Measurements from ENCODE around the gene TGFBR3.

Gene TGFBR3

GRCh38 chr1:91710261-91710660 is 175.7 kb downstream of the TGFBR3 start:
- in situ Hi-C loops (cut with MboI; ENCODE audit: low pct_unique_long_range_greater_than_20kb, low sequenced_read_pairs) = no loop called here
- no peak for DNase-seq

- in situ Hi-C loops (cut with MboI; ENCODE audit: low pct_unique_long_range_greater_than_20kb, low sequenced_read_pairs) = no loop called here
- no peak for DNase-seq
Observed at GRCh38 chr1:91708691-91709090, 177.3 kb downstream of the TGFBR3 start.

GRCh38 chr1:91707890-91708218 is 178.1 kb downstream of the TGFBR3 start:
- no peak for DNase-seq
- in situ Hi-C loops (cut with MboI; ENCODE audit: low pct_unique_long_range_greater_than_20kb, low sequenced_read_pairs) = no loop called here

DNA sequence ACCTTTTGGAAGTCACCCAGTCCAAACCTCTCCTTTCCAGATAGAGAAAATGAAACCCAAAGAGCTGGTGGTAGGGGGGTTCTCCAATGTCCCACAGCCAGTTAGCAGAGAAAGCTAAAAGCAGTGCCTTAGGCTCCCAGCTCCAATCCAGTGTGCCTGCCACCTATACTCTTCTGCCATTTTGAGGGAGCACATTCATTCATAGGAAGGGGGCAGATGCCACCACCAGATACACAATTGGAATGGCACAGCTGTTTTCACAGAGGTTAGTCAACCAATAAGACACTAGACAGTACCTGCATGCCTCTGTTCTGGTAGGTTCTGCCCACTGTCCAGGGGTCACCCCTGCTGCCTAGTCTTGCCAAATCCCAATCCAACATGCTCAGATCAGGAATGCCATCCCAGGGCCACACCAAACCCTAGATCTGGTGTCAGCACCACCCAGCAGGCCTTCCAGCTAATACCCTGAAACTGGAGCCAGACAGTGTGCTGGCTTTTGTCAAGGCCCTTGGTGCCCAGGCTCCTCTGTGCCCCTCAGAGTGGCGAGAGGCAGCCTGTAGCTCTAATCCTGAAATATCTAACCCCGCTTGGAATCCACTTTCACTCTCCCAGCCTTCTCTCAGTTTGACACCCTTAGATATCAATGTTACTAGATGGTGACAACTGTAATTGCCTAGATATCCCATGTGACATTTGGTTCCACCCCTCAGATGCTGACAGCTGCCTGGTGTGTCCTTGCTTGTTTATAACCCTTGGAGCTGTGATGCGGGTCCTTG is 178.6 kb downstream of the TGFBR3 start:
- no peak for DNase-seq
- in situ Hi-C loops (cut with MboI; ENCODE audit: low pct_unique_long_range_greater_than_20kb, low sequenced_read_pairs) = no loop called here

- in situ Hi-C loops (cut with MboI; ENCODE audit: low pct_unique_long_range_greater_than_20kb, low sequenced_read_pairs) = no loop called here
- DNase-seq = no peak
Observed at GRCh38 chr1:91706140-91706957, 179.6 kb downstream of the TGFBR3 start.

GRCh38 chr1:91704746-91705145 is 181.2 kb downstream of the TGFBR3 start:
- in situ Hi-C loops (cut with MboI; ENCODE audit: low pct_unique_long_range_greater_than_20kb, low sequenced_read_pairs) = no loop called here
- no peak for DNase-seq

DNA sequence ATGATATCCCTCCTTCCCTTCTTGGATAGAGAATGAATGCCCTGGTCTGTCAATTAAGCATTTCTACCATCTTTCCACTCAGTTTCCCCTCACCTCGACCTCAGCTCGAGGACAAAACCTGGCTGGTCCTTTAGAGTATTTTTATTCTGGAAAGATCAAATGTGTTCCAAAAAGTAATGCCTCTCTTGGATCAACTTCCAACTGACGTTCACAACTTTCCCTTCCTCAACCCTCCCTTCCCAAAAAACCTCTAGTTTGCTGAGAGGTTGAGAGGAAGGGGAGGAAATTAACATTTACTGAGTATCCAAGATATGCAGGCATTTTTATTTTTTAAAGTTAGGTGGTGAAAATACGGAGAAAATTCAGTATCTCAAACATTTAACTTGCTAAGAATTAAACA is 182.9 kb downstream of the TGFBR3 start:
- DNase-seq = no peak
- in situ Hi-C loops (cut with MboI; ENCODE audit: low pct_unique_long_range_greater_than_20kb, low sequenced_read_pairs) = no loop called here

DNA sequence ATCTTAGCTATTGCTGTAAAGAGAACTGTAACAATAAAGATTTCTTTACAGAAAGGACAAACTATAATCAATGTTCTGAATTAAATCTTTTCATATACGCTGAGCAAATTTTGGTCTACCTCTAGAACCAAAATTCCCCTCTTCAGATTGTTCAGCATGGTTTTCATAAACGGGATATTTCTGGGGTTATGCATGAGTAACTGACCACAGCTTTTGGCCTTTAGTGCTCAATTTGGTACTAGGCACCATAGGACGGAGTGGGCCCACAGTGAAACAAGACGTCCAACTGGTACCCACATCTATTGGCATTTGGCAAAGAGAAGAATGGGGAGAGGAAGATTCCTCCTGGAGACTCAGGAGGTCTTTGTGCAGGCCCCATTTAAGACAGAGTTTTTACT is 184.5 kb downstream of the TGFBR3 start:
- no peak for DNase-seq
- in situ Hi-C loops (cut with MboI; ENCODE audit: low pct_unique_long_range_greater_than_20kb, low sequenced_read_pairs) = no loop called here

- DNase-seq = no peak
- in situ Hi-C loops (cut with MboI; ENCODE audit: low pct_unique_long_range_greater_than_20kb, low sequenced_read_pairs) = no loop called here
Observed at GRCh38 chr1:91700771-91701471, 185.0 kb downstream of the TGFBR3 start.

DNA sequence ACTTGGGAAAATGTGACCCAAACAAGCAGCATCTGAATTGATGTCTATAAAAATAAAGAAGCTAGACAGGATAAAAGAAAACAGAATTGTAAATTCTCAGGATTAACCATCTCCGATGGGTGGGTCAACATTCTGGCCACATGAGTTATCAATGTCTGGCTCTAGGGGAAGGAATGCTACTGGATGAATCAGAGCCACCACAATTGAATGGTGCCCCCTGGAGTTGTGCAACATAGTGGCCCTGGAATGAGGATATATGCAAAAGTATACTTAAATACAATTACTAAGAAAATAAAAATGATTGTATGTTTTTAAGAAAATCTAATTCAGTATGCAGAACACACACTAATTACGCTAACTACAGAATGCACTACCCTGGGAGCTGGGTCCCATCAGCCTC is 185.6 kb downstream of the TGFBR3 start:
- no peak for DNase-seq
- in situ Hi-C loops (cut with MboI; ENCODE audit: low pct_unique_long_range_greater_than_20kb, low sequenced_read_pairs) = no loop called here

- in situ Hi-C loops (cut with MboI; ENCODE audit: low pct_unique_long_range_greater_than_20kb, low sequenced_read_pairs) = no loop called here
- no peak for DNase-seq
Observed at GRCh38 chr1:91699339-91699974, 186.5 kb downstream of the TGFBR3 start.

GRCh38 chr1:91697861-91698260 is 188.1 kb downstream of the TGFBR3 start:
- in situ Hi-C loops (cut with MboI; ENCODE audit: low pct_unique_long_range_greater_than_20kb, low sequenced_read_pairs) = no loop called here

DNA sequence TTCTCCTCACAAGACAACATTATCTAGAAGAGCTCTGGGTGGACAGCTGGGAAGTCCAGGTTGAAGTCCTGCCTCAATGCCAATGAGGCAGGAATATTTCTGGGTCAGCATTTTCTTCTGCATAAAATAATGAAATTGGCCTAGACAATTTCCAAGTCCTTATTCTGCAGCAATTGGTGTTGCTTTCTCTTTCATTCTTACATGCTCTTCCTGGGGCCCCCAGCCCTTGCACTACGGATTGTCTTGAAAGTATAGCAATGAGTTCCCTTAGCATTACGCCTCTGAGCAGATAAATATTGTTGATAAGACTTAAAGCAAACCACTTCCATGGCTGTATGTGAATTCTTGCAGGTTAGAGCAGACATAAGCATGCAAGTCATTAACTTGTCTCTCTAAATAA is 188.5 kb downstream of the TGFBR3 start:
- DNase-seq = no peak
- in situ Hi-C loops (cut with MboI; ENCODE audit: low pct_unique_long_range_greater_than_20kb, low sequenced_read_pairs) = no loop called here

More at GRCh38 chr1:91697861-91698260, 188.1 kb downstream of the TGFBR3 start:
- no peak for DNase-seq

- in situ Hi-C loops (cut with MboI; ENCODE audit: low pct_unique_long_range_greater_than_20kb, low sequenced_read_pairs) = no loop called here
- no peak for DNase-seq
Observed at GRCh38 chr1:91696321-91696720, 189.6 kb downstream of the TGFBR3 start.

DNA sequence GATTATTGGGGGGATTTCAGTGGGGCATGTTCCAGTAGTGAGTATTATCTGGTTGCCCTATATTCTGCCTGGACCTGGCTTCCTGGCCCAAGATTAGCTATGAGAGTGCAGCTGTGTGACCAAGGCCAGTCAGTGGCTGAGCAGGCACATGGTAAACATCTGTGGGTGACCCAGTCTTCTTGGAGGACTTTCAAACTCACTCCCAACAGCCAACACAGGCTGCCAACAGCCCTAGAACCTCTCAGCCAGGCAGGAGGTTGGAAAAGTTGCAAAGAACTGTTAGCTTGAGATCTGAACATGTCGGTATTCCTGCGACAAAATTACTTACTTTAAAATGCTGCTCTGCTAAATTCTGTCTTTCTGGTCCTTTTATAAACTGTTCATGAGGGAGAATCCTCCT is 192.4 kb downstream of the TGFBR3 start:
- in situ Hi-C loops (cut with MboI; ENCODE audit: low pct_unique_long_range_greater_than_20kb, low sequenced_read_pairs) = no loop called here
- no peak for DNase-seq

GRCh38 chr1:91691525-91691924 is 194.4 kb downstream of the TGFBR3 start:
- in situ Hi-C loops (cut with MboI; ENCODE audit: low pct_unique_long_range_greater_than_20kb, low sequenced_read_pairs) = no loop called here
- DNase-seq = no peak

- DNase-seq = no peak
- in situ Hi-C loops (cut with MboI; ENCODE audit: low pct_unique_long_range_greater_than_20kb, low sequenced_read_pairs) = no loop called here
Observed at GRCh38 chr1:91689641-91690481, 196.1 kb downstream of the TGFBR3 start.

DNA sequence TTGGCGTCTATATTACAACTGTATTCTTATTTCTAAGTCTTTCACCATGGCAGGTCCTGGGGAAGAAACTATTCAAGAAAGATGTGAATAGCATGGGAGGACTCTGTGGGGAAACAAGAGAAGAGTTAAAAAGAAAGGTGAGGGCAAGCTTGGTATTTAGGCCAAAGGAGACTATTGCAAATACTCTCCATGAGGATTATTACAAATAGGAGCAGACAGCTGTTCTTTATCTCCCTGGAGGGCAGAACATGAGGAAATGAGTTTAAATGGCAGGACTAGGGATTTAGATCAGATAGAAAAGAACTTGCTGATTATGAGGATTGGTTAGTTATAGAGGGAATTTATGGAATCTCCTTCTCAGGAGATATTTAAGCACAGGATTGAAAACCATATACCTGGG is 198.5 kb downstream of the TGFBR3 start:
- in situ Hi-C loops (cut with MboI; ENCODE audit: low pct_unique_long_range_greater_than_20kb, low sequenced_read_pairs) = no loop called here
- no peak for DNase-seq

DNA sequence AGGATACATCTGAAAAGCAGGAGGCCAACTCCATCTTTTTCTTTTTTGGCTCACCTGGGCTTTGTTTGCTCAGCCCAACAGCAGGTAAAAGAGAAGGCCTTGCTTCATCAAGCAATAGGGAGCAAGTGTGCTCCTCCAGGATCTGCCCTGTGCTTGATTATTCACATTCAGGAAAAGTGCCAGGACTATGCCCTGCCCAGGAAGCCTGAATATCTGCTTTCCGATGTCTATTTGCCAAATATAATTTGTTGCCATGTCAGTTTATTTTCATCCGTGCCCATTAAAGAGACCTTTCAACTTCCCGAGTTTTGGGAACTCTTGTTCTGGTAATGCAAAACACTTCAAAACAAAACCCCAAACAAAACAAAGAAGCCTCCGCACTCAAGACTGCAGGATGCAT is 200.0 kb downstream of the TGFBR3 start:
- in situ Hi-C loops (cut with MboI; ENCODE audit: low pct_unique_long_range_greater_than_20kb, low sequenced_read_pairs) = no loop called here
- no peak for DNase-seq
